SU-DHL-6 (cell line): Measurements from ENCODE around the gene ASAP2.

Source experiments
- CTCF ChIP-seq: fragments of 200-600 bp; sonication (generic); IDR thresholded peaks from one replicate; pipeline ENCODE4 v1.5.1; 2017; ENCODE audit warnings: antibody characterized with exemption, mild to moderate bottlenecking, low read length, moderate library complexity; ENCODE audit not compliant: insufficient read depth, poor library complexity, severe bottlenecking
- EZH2phosphoT487 ChIP-seq: fragments of 200-600 bp; sonication (generic), shearing (Covaris generic); conservative IDR thresholded peaks from 2 replicates; pipeline ENCODE4 v1.6.1; 2018; ENCODE audit warnings: mild to moderate bottlenecking, antibody characterized with exemption, low read length, moderate library complexity, mixed read lengths

- TF ChIP-seq CTCF: no peak
- TF ChIP-seq EZH2phosphoT487: no peak
These were observed 182.6 kb downstream of the ASAP2 start for GRCh38 chr2:9388950-9389911.
